Measurements from ENCODE around the gene SMR3A. TPM values are rescaled to one million over a fixed set of nuclear protein-coding genes. Genes with fewer than 3 reads are reported as not detected.

The SMR3A gene
- not detected for polyA plus RNA-seq

- 64 to 85% methylated on average over 3 of the region's 3 CpGs for WGBS, 2 donors
- no peaks in the 10 kb centered on the region for H3K4me1 ChIP-seq (ENCODE audit: control insufficient read depth in 2 of 2, insufficient read depth in 2 of 2, low read length in 1 of 2)
- no peaks in the 10 kb centered on the region for H3K9me3 ChIP-seq (ENCODE audit: control insufficient read depth in 2 of 2, insufficient read depth in 1 of 2, low read depth in 1 of 2, low read length in 1 of 2)
- H3K27me3 ChIP-seq (ENCODE audit: control insufficient read depth in 1 of 2, insufficient read depth in 2 of 2, low read length in 2 of 2): no peaks in the 10 kb centered on the region
- no peak within 1 kb of the TSS for H3K4me3 ChIP-seq (ENCODE audit: low read depth in 1 of 2, low read length in 2 of 2)
- no peak within 1 kb of the TSS for H3K27ac ChIP-seq (ENCODE audit: low read depth in 2 of 2, low read length in 1 of 2)
- no peaks in the 10 kb centered on the region for H3K36me3 ChIP-seq (ENCODE audit: control insufficient read depth in 2 of 2, insufficient read depth in 2 of 2, low read length in 1 of 2)
Observed at GRCh38 chr4:70360460-70360859, at the start of gene SMR3A. Gene SMR3A, plus strand, starts transcription at chr4:70360760. Its CDS starts 1,356 bp downstream, at chr4:70362116.

DNA sequence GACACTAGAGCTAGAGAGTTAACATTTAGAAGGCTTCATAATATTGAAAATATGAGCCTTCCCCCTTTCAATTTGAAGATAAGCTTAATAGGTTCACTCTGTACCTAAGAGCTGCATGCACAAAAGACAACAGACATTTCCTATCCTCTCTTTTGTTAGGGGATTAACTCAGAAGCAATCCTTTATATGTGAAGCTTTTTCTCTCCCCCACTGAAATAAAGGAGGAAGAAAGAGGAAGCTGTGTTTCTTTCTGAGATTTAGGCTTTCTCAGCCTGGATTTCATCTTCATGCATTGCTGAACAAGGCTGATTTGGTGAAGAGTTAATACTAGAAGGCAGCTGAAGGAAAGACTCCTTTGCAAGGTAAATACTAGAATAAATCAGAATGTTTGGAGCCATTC lies 46.8 kb upstream of the SMR3A start:
- no peak overlapping the region for H3K4me3 ChIP-seq (ENCODE audit: low read depth in 1 of 2, low read length in 2 of 2)

DNA sequence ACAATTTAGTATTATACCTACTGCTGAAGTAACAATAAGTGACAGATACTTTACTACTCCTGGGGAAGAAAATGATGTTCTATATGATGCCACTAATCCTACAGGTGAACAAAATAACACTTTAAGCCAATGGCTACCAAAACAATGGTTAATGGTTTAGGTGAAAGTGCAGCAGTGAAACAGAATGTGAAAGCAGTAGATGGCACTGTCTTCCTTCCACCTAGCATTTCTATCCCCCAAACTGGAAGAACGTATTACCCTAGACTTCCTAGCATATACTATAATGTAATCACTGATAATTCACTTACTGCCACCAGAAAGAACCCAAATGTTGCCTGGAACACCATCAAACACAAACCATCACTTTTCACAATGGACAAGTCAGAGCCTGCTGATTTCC lies 44.6 kb upstream of the SMR3A start:
- no peaks in the 10 kb centered on the region for H3K27me3 ChIP-seq (ENCODE audit: control insufficient read depth in 1 of 2, insufficient read depth in 2 of 2, low read length in 2 of 2)
- H3K9me3 ChIP-seq (ENCODE audit: control insufficient read depth in 2 of 2, insufficient read depth in 1 of 2, low read depth in 1 of 2, low read length in 1 of 2): no peaks in the 10 kb centered on the region
- no peak overlapping the region for H3K27ac ChIP-seq (ENCODE audit: low read depth in 2 of 2, low read length in 1 of 2)
- H3K4me3 ChIP-seq (ENCODE audit: low read depth in 1 of 2, low read length in 2 of 2): no peak overlapping the region
- 16 to 65% methylated on average over 1 of the region's 1 CpG for WGBS, 2 donors
- H3K4me1 ChIP-seq (ENCODE audit: control insufficient read depth in 2 of 2, insufficient read depth in 2 of 2, low read length in 1 of 2): no peaks in the 10 kb centered on the region
- H3K36me3 ChIP-seq (ENCODE audit: control insufficient read depth in 2 of 2, insufficient read depth in 2 of 2, low read length in 1 of 2): no peaks in the 10 kb centered on the region

More for the DNA sequence above, 46.8 kb upstream of the SMR3A start:
- Histone ChIP-seq H3K9me3 (ENCODE audit: control insufficient read depth in 2 of 2, insufficient read depth in 1 of 2, low read depth in 1 of 2, low read length in 1 of 2) (no peaks in the 10 kb centered on the region), H3K27me3 (ENCODE audit: control insufficient read depth in 1 of 2, insufficient read depth in 2 of 2, low read length in 2 of 2) (no peaks in the 10 kb centered on the region), H3K27ac (ENCODE audit: low read depth in 2 of 2, low read length in 1 of 2) (no peak overlapping the region), H3K36me3 (ENCODE audit: control insufficient read depth in 2 of 2, insufficient read depth in 2 of 2, low read length in 1 of 2) (no peaks in the 10 kb centered on the region), H3K4me1 (ENCODE audit: control insufficient read depth in 2 of 2, insufficient read depth in 2 of 2, low read length in 1 of 2) (no peaks in the 10 kb centered on the region)

GRCh38 chr4:70326052-70326451 lies 34.5 kb upstream of the SMR3A start:
- Histone ChIP-seq H3K27me3 (ENCODE audit: control insufficient read depth in 1 of 2, insufficient read depth in 2 of 2, low read length in 2 of 2) (no peaks in the 10 kb centered on the region), H3K4me3 (ENCODE audit: low read depth in 1 of 2, low read length in 2 of 2) (no peak overlapping the region), H3K9me3 (ENCODE audit: control insufficient read depth in 2 of 2, insufficient read depth in 1 of 2, low read depth in 1 of 2, low read length in 1 of 2) (no peaks in the 10 kb centered on the region), H3K27ac (ENCODE audit: low read depth in 2 of 2, low read length in 1 of 2) (no peak overlapping the region), H3K36me3 (ENCODE audit: control insufficient read depth in 2 of 2, insufficient read depth in 2 of 2, low read length in 1 of 2) (no peaks in the 10 kb centered on the region), H3K4me1 (ENCODE audit: control insufficient read depth in 2 of 2, insufficient read depth in 2 of 2, low read length in 1 of 2) (no peaks in the 10 kb centered on the region)
- 75 to 83% methylated on average over 2 of the region's 2 CpGs for WGBS, 2 donors

DNA sequence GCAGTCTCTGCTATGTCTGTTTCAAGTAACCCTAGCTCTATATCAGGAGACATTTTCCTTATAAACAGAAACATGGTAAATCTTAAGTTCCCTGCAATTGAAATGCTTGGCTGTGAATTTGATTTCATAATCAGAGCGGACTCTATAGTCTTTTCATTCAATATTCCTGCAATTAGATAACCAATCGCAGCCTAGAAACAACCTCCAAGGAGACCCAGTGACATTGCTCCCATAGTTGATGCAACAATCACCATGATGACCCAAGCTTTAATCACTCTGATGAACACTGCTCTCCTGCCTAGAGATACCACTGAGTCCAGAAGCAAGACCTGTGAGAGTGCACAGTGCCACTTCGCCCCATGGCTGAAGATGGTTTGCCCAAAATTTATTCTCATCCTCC lies 25.9 kb upstream of the SMR3A start, which contains the start of gene CABS1:
Gene CABS1, plus strand, starts transcription at position 301 of the 400 bp plus-strand sequence. Its CDS starts 59 bp downstream, at position 360.
- 92 to 93% methylated on average over 3 of the region's 3 CpGs for WGBS, 2 donors

DNA sequence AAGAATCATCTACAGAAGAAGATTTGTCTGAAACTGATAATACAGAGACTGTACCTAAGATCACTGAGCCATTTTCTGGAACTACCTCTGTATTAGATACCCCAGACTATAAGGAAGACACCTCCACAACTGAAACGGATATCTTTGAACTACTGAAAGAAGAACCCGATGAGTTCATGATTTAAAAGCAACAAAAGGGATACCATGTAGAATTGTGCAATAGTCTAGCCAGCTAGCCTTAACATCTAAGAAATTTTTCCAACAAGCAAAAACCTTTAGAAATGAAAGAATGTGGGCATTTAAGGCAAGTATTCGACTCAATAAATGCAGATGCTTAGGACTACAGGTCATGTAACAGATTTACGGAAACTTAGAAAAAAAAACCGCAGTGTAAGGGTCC lies 24.5 kb upstream of the SMR3A start:
- no peak overlapping the region for H3K4me3 ChIP-seq (ENCODE audit: low read depth in 1 of 2, low read length in 2 of 2)
- no peak overlapping the region for H3K27ac ChIP-seq (ENCODE audit: low read depth in 2 of 2, low read length in 1 of 2)
- no peaks in the 10 kb centered on the region for H3K9me3 ChIP-seq (ENCODE audit: control insufficient read depth in 2 of 2, insufficient read depth in 1 of 2, low read depth in 1 of 2, low read length in 1 of 2)
- no peaks in the 10 kb centered on the region for H3K27me3 ChIP-seq (ENCODE audit: control insufficient read depth in 1 of 2, insufficient read depth in 2 of 2, low read length in 2 of 2)
- 85 to 86% methylated on average over 5 of the region's 5 CpGs for WGBS, 2 donors
- H3K4me1 ChIP-seq (ENCODE audit: control insufficient read depth in 2 of 2, insufficient read depth in 2 of 2, low read length in 1 of 2): no peaks in the 10 kb centered on the region
- no peaks in the 10 kb centered on the region for H3K36me3 ChIP-seq (ENCODE audit: control insufficient read depth in 2 of 2, insufficient read depth in 2 of 2, low read length in 1 of 2)

More for the DNA sequence above, 25.9 kb upstream of the SMR3A start, which contains the start of gene CABS1:
- no peak within 1 kb of the TSS for H3K27ac ChIP-seq (ENCODE audit: low read depth in 2 of 2, low read length in 1 of 2)
- no peaks in the 10 kb centered on the region for H3K4me1 ChIP-seq (ENCODE audit: control insufficient read depth in 2 of 2, insufficient read depth in 2 of 2, low read length in 1 of 2)
- H3K36me3 ChIP-seq (ENCODE audit: control insufficient read depth in 2 of 2, insufficient read depth in 2 of 2, low read length in 1 of 2): no peaks in the 10 kb centered on the region
- H3K9me3 ChIP-seq (ENCODE audit: control insufficient read depth in 2 of 2, insufficient read depth in 1 of 2, low read depth in 1 of 2, low read length in 1 of 2): no peaks in the 10 kb centered on the region
- H3K27me3 ChIP-seq (ENCODE audit: control insufficient read depth in 1 of 2, insufficient read depth in 2 of 2, low read length in 2 of 2): no peaks in the 10 kb centered on the region
- H3K4me3 ChIP-seq (ENCODE audit: low read depth in 1 of 2, low read length in 2 of 2): no peak within 1 kb of the TSS

- Histone ChIP-seq H3K4me1 (ENCODE audit: control insufficient read depth in 2 of 2, insufficient read depth in 2 of 2, low read length in 1 of 2) (no peaks in the 10 kb centered on the region), H3K27me3 (ENCODE audit: control insufficient read depth in 1 of 2, insufficient read depth in 2 of 2, low read length in 2 of 2) (no peaks in the 10 kb centered on the region), H3K27ac (ENCODE audit: low read depth in 2 of 2, low read length in 1 of 2) (no peak overlapping the region), H3K9me3 (ENCODE audit: control insufficient read depth in 2 of 2, insufficient read depth in 1 of 2, low read depth in 1 of 2, low read length in 1 of 2) (no peaks in the 10 kb centered on the region), H3K36me3 (ENCODE audit: control insufficient read depth in 2 of 2, insufficient read depth in 2 of 2, low read length in 1 of 2) (no peaks in the 10 kb centered on the region), H3K4me3 (ENCODE audit: low read depth in 1 of 2, low read length in 2 of 2) (no peak overlapping the region)
- WGBS, 2 donors: 66 to 67% methylated on average over 1 of the region's 1 CpG
Observed at GRCh38 chr4:70337886-70338420, 22.6 kb upstream of the SMR3A start.

DNA sequence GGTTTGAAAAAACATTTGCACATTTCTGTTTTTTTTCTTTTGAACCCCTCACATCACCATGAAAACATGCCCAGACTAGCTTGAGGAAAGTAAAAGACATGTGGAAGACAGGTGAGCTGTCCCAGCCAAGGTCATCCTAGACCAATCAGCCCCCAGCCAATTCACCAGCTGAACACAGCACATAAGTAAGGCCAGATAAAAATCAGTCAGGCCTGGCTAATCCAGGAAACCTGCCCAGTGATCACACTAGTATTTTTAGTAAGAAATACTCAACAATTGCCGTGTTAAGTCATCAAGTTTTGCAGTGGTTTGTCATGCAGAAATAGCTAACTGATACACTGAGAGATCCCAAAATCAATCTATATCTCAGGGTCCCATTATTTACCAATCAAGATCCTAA lies 4.4 kb upstream of the SMR3A start:
- Histone ChIP-seq H3K9me3 (ENCODE audit: control insufficient read depth in 2 of 2, insufficient read depth in 1 of 2, low read depth in 1 of 2, low read length in 1 of 2) (no peaks in the 10 kb centered on the region), H3K27ac (ENCODE audit: low read depth in 2 of 2, low read length in 1 of 2) (no peak overlapping the region), H3K36me3 (ENCODE audit: control insufficient read depth in 2 of 2, insufficient read depth in 2 of 2, low read length in 1 of 2) (no peaks in the 10 kb centered on the region), H3K4me1 (ENCODE audit: control insufficient read depth in 2 of 2, insufficient read depth in 2 of 2, low read length in 1 of 2) (no peaks in the 10 kb centered on the region), H3K27me3 (ENCODE audit: control insufficient read depth in 1 of 2, insufficient read depth in 2 of 2, low read length in 2 of 2) (no peaks in the 10 kb centered on the region), H3K4me3 (ENCODE audit: low read depth in 1 of 2, low read length in 2 of 2) (no peak overlapping the region)
- WGBS, 2 donors: 52 to 65% methylated on average over 1 of the region's 1 CpG

- no peaks in the 10 kb centered on the region for H3K4me1 ChIP-seq (ENCODE audit: control insufficient read depth in 2 of 2, insufficient read depth in 2 of 2, low read length in 1 of 2)
- H3K27me3 ChIP-seq (ENCODE audit: control insufficient read depth in 1 of 2, insufficient read depth in 2 of 2, low read length in 2 of 2): no peaks in the 10 kb centered on the region
- H3K4me3 ChIP-seq (ENCODE audit: low read depth in 1 of 2, low read length in 2 of 2): no peak overlapping the region
- 27 to 54% methylated on average over 3 of the region's 3 CpGs for WGBS, 2 donors
- H3K36me3 ChIP-seq (ENCODE audit: control insufficient read depth in 2 of 2, insufficient read depth in 2 of 2, low read length in 1 of 2): no peaks in the 10 kb centered on the region
- no peak overlapping the region for H3K27ac ChIP-seq (ENCODE audit: low read depth in 2 of 2, low read length in 1 of 2)
- H3K9me3 ChIP-seq (ENCODE audit: control insufficient read depth in 2 of 2, insufficient read depth in 1 of 2, low read depth in 1 of 2, low read length in 1 of 2): no peaks in the 10 kb centered on the region
Observed at GRCh38 chr4:70359115-70359661, 1.4 kb upstream of the SMR3A start.

- Histone ChIP-seq H3K27ac (ENCODE audit: low read depth in 2 of 2, low read length in 1 of 2) (no peak overlapping the region), H3K4me1 (ENCODE audit: control insufficient read depth in 2 of 2, insufficient read depth in 2 of 2, low read length in 1 of 2) (no peaks in the 10 kb centered on the region), H3K36me3 (ENCODE audit: control insufficient read depth in 2 of 2, insufficient read depth in 2 of 2, low read length in 1 of 2) (no peaks in the 10 kb centered on the region), H3K9me3 (ENCODE audit: control insufficient read depth in 2 of 2, insufficient read depth in 1 of 2, low read depth in 1 of 2, low read length in 1 of 2) (no peaks in the 10 kb centered on the region), H3K4me3 (ENCODE audit: low read depth in 1 of 2, low read length in 2 of 2) (no peak overlapping the region), H3K27me3 (ENCODE audit: control insufficient read depth in 1 of 2, insufficient read depth in 2 of 2, low read length in 2 of 2) (no peaks in the 10 kb centered on the region)
- WGBS, 2 donors: 91 to 93% methylated on average over 5 of the region's 5 CpGs
Observed at GRCh38 chr4:70364002-70364401, 3.4 kb downstream of the SMR3A start.

All from esophagus (tissue), 2 donors.